GM12878 (cell line): ENCODE measurements around the gene BGLAP. TPM values are rescaled to one million over a fixed set of nuclear protein-coding genes. Genes with fewer than 3 reads are reported as not detected.

ENCODE experiments used
- ATAC-seq: fragments of 200-7000 bp; cut with Tn5 transposase; 3 replicates; pipeline ENCODE4 v1.9.1; 2020; ENCODE audit warnings: mild to moderate bottlenecking, moderate library complexity
- BruUV-seq: library from RNA; stranded (reverse); fragments of 400-500 nt; replicated peaks from 2 replicates; lab custom pipeline; 2021; lab: Mats Ljungman, UMichigan
- CTCF ChIA-PET: fragments of 300-600 bp; sonication (Branson Sonifier 250); formaldehyde crosslinking; extraction: SDS; loops from one replicate; lab custom pipeline; 2021; ENCODE audit warnings: inconsistent platforms; lab: Yijun Ruan, JAX
- POLR2A ChIA-PET: fragments of 350-600 bp; formaldehyde crosslinking; extraction: SDS; loops from one replicate; lab custom pipeline; 2021; ENCODE audit warnings: inconsistent platforms; lab: Charles Lee
- RAD21 ChIA-PET: fragments of 300-600 bp; sonication (Branson Sonifier 250); formaldehyde crosslinking; loops from one replicate; lab custom pipeline; 2023; ENCODE audit warnings: antibody characterized with exemption; ENCODE audit not compliant: unreplicated experiment; lab: Charles Lee
- SMC1A ChIA-PET: fragments of 300-600 bp; sonication (Branson Sonifier 250); formaldehyde crosslinking; loops from one replicate; lab custom pipeline; 2023; ENCODE audit not compliant: unreplicated experiment, uncharacterized antibody; lab: Charles Lee
- DNase-seq: peaks from one replicate; pipeline ENCODE4 v3.0.0-alpha.2; 2011; ENCODE audit warnings: low read depth, low spot score
- FAIRE-seq: peaks from 3 replicates; lab custom pipeline; 2011; peaks lifted over from hg19 to GRCh38; lab: Jason Lieb, UNC
- H2AFZ ChIP-seq: 2 replicates; pipeline ENCODE4 v1.6.0; 2011; ENCODE audit warnings: low read depth, low read length, control low read depth; ENCODE audit not compliant: control insufficient read depth
- H3K27ac ChIP-seq: 2 replicates; pipeline ENCODE4 v1.5.1; 2011; ENCODE audit warnings: control low read depth; ENCODE audit not compliant: control insufficient read depth, insufficient read depth
- H3K27me3 ChIP-seq, 2 experiments: replicated peaks in 1 of 2; 2 replicates each; pipeline versions ENCODE4 v1.6.0 to v1.6.1; 2011; ENCODE audit warnings: low read length in 1 of 2; ENCODE audit not compliant: control insufficient read depth in 2 of 2, insufficient read depth in 2 of 2
- H3K36me3 ChIP-seq, 2 experiments: 2 replicates each; pipeline ENCODE4 v1.5.1; 2011; ENCODE audit warnings: low read length in 1 of 2; ENCODE audit not compliant: control insufficient read depth in 2 of 2, insufficient read depth in 2 of 2
- H3K4me1 ChIP-seq: 2 replicates; pipeline ENCODE4 v1.6.1; 2011; ENCODE audit warnings: mild to moderate bottlenecking, low read length, moderate library complexity, mixed read lengths; ENCODE audit not compliant: control insufficient read depth, insufficient read depth
- H3K4me2 ChIP-seq: 2 replicates; pipeline ENCODE4 v1.6.0; 2011; ENCODE audit warnings: control low read depth; ENCODE audit not compliant: control insufficient read depth, insufficient read depth
- H3K4me3 ChIP-seq: fragments of 200-600 bp; sonication (generic); 2 replicates; pipeline ENCODE4 v1.5.1; 2016
- H3K79me2 ChIP-seq: 2 replicates; pipeline ENCODE4 v1.6.0; 2011; ENCODE audit warnings: low read length; ENCODE audit not compliant: control insufficient read depth, insufficient read depth
- H3K9ac ChIP-seq: 2 replicates; pipeline ENCODE4 v1.8.0; 2011; ENCODE audit warnings: low read length, control low read depth, mixed read lengths; ENCODE audit not compliant: control insufficient read depth, insufficient read depth
- H3K9me3 ChIP-seq: replicated peaks from 3 replicates; pipeline ENCODE4 v1.5.1; 2011; ENCODE audit warnings: mild to moderate bottlenecking, low read length; ENCODE audit not compliant: control insufficient read depth, insufficient read depth
- H4K20me1 ChIP-seq: 2 replicates; pipeline ENCODE4 v1.6.0; 2011; ENCODE audit not compliant: control insufficient read depth, insufficient read depth
- BMI1 ChIP-seq: fragments of 450-650 bp; IDR thresholded peaks from 2 replicates; pipeline ENCODE4 v1.6.1; 2016; ENCODE audit warnings: mild to moderate bottlenecking, moderate library complexity, borderline replicate concordance
- CHD1 ChIP-seq: IDR thresholded peaks from 2 replicates; pipeline ENCODE4 v1.6.1; 2012; ENCODE audit warnings: low read depth, low read length, improper control_type of control experiment
- HDAC2 ChIP-seq: fragments of 200-600 bp; sonication (generic); IDR thresholded peaks from 2 replicates; pipeline ENCODE4 v1.6.1; 2017
- IKZF1 ChIP-seq: fragments of 450-650 bp; conservative IDR thresholded peaks from 2 replicates; pipeline ENCODE4 v1.6.1; 2017; ENCODE audit warnings: antibody characterized with exemption, mild to moderate bottlenecking
- NBN ChIP-seq: fragments of 450-650 bp; IDR thresholded peaks from 2 replicates; pipeline ENCODE4 v1.6.1; 2016
- SIN3A ChIP-seq: IDR thresholded peaks from 2 replicates; pipeline ENCODE4 v1.6.1; 2012; ENCODE audit warnings: low read depth, low read length, improper control_type of control experiment
- SMC3 ChIP-seq: IDR thresholded peaks from 2 replicates; pipeline ENCODE4 v1.6.1; 2011; ENCODE audit warnings: low read length, improper control_type of control experiment, borderline replicate concordance
- SPI1 ChIP-seq: IDR thresholded peaks from 2 replicates; pipeline ENCODE4 v1.6.1; 2011; ENCODE audit warnings: low read depth, mild to moderate bottlenecking, low read length, moderate library complexity, borderline replicate concordance; ENCODE audit not compliant: insufficient read depth
- SREBF2 ChIP-seq: IDR thresholded peaks from 2 replicates; pipeline ENCODE4 v1.6.1; 2012; ENCODE audit warnings: mild to moderate bottlenecking, low read length
- YY1 ChIP-seq: IDR thresholded peaks from 2 replicates; pipeline ENCODE4 v1.6.1; 2011; ENCODE audit warnings: low read depth, mild to moderate bottlenecking, low read length
- ZBTB4 ChIP-seq: fragments of 450-650 bp; formaldehyde crosslinking; IDR thresholded peaks from 2 replicates; pipeline ENCODE4 v1.4.0; 2022; ENCODE audit warnings: mild to moderate bottlenecking, moderate library complexity
- WGBS: methylation state at CpG from one replicate; pipeline ENCODE4 v1.1.6; 2016; ENCODE audit warnings: low lambda C conversion rate; ENCODE audit not compliant: insufficient replicate concordance, insufficient coverage; ENCODE audit errors: missing lambda C conversion rate; 5-methylcytosine and 5-hydroxymethylcytosine counted together
- in situ Hi-C: fragments of 300-500 bp; cut with MboI; formaldehyde crosslinking; loops from 9 replicates; pipeline ENCODE4 v1.14.3; 2018; ENCODE audit warnings: mixed read lengths
- intact Hi-C: fragments of 100-400 bp; cut with micrococcal nuclease; formaldehyde crosslinking; loops from one replicate; pipeline ENCODE4 v1.14.2; 2022; ENCODE audit not compliant: unreplicated experiment
- polyA plus RNA-seq, 11 experiments: library from polyadenylated mRNA; depleted of rRNA in 4 of 11; unstranded in 6 of 11; stranded (reverse) in 5 of 11; fragments of >200 nt; fragmentation: Nextera tagmentation in 4 of 11; fragmentation: Illumina TruSeq in 1 of 11; extraction: Ambion mirVana in 4 of 11; extraction: Trizol in 1 of 11; gene quantifications; 1 replicate in 1 of 11; 2 replicates in 10 of 11; pipeline versions ENCODE4 v1.2.1 to v1.2.3, GENCODE V29; 2011 to 2016; ENCODE audit warnings: inconsistent platforms in 2 of 11, missing spikeins in 2 of 11, low read depth in 1 of 11
- total RNA-seq, 4 experiments: library from RNA; depleted of rRNA in 3 of 4; stranded (reverse); fragments of >200 nt in 3 of 4; fragmentation: Illumina TruSeq in 1 of 4; extraction: Trizol in 1 of 4; gene quantifications; 2 replicates each; pipeline versions ENCODE4 v1.2.1 to v1.2.3, GENCODE V29; 2013 to 2021

Gene BGLAP
- total and polyA plus RNA-seq, 10 of the 15 experiments (the other 5 are each of a cell fraction or from before 2014, with no cell fraction given), result 0.20 to 1.8 (median 0.40) TPM; not detected in 3

- Histone ChIP-seq H3K79me2 (no peaks in the 10 kb centered on the region), H2AFZ (no peak overlapping the region), H4K20me1 (no peaks in the 10 kb centered on the region), H3K4me2 (no peak overlapping the region), H3K9me3 (no peaks in the 10 kb centered on the region), H3K36me3 (peaks cover 22 to 50% of the 10 kb centered on the region in 2 experiments), H3K4me3 (no peak overlapping the region), H3K4me1 (no peaks in the 10 kb centered on the region), H3K27ac (no peak overlapping the region), H3K9ac (no peak overlapping the region), H3K27me3 (no peaks in the 10 kb centered on the region)
- TF ChIP-seq YY1, result no peak
- no peak for TF ChIP-seq SMC3
- no peak for TF ChIP-seq HDAC2
- no peak for TF ChIP-seq IKZF1
- TF ChIP-seq SREBF2, result no peak
- TF ChIP-seq CHD1, result no peak
- TF ChIP-seq SPI1, result no peak
- ChIA-PET RAD21 (no interaction called here), SMC1A (no interaction called here), CTCF (no interaction called here), POLR2A (interaction anchor here (0.5 kb wide), 1 partner anchor 13 kb away, joined by 5 read pairs; no protein-coding TSS in a partner anchor)
- ATAC-seq (no peak), FAIRE-seq (no peak), DNase-seq (no peak)
- intact Hi-C loops, result no loop called here
- in situ Hi-C loops, result no loop called here
- WGBS, result 91% methylated on average over 3 of the region's 3 CpGs
- no TSS peak for BruUV-seq
These were observed 11.7 kb downstream of the BGLAP start for GRCh38 chr1:156253634-156254033.

- H3K27me3 ChIP-seq, result no peaks in the 10 kb centered on the region
- intact Hi-C loops, result no loop called here
- no TSS peak for BruUV-seq
- ATAC-seq, result no peak
- DNase-seq, result no peak
- CTCF ChIA-PET, result interaction anchor here (0.9 to 1.2 kb wide), 2 partner anchors 62 to 112 kb away, joined by 3 to 4 read pairs; no protein-coding TSS in a partner anchor
- no peak overlapping the region for H3K9ac ChIP-seq
- FAIRE-seq, result no peak
- H3K4me3 ChIP-seq, result no peak overlapping the region
- no peaks in the 10 kb centered on the region for H3K4me1 ChIP-seq
- H4K20me1 ChIP-seq, result no peaks in the 10 kb centered on the region
- TF ChIP-seq BMI1 (no peak), SIN3A (no peak), ZBTB4 (CRISPR knock-in tag) (no peak), NBN (no peak)
- TF ChIP-seq, all 136 proteins: peak for 0
- Histone ChIP-seq H2AFZ (no peak overlapping the region), H3K79me2 (no peaks in the 10 kb centered on the region), H3K27ac (no peak overlapping the region), H3K36me3 (peaks cover 41 to 45% of the 10 kb centered on the region in 2 experiments), H3K4me2 (no peak overlapping the region), H3K9me3 (no peaks in the 10 kb centered on the region)
- POLR2A ChIA-PET, result interaction anchor here (0.5 kb wide), 1 partner anchor 115 kb away, joined by 3 read pairs; no protein-coding TSS in a partner anchor
- RAD21 ChIA-PET, result no interaction called here
- SMC1A ChIA-PET, result interaction anchor here (2.0 kb wide), 1 partner anchor 11 kb away, joined by 4 read pairs; no protein-coding TSS in a partner anchor
- in situ Hi-C loops, result no loop called here
- WGBS, result 56% methylated on average over 2 of the region's 2 CpGs
These were observed 15.7 kb downstream of the BGLAP start for GRCh38 chr1:156257711-156258110.
